ENCODE data around the gene CENPO. TPM values are rescaled to one million over a fixed set of nuclear protein-coding genes. Genes with fewer than 3 reads are reported as not detected.

CENPO gene
- total RNA-seq, 1 experiment from 2014 or later = 39.3 TPM

DNA sequence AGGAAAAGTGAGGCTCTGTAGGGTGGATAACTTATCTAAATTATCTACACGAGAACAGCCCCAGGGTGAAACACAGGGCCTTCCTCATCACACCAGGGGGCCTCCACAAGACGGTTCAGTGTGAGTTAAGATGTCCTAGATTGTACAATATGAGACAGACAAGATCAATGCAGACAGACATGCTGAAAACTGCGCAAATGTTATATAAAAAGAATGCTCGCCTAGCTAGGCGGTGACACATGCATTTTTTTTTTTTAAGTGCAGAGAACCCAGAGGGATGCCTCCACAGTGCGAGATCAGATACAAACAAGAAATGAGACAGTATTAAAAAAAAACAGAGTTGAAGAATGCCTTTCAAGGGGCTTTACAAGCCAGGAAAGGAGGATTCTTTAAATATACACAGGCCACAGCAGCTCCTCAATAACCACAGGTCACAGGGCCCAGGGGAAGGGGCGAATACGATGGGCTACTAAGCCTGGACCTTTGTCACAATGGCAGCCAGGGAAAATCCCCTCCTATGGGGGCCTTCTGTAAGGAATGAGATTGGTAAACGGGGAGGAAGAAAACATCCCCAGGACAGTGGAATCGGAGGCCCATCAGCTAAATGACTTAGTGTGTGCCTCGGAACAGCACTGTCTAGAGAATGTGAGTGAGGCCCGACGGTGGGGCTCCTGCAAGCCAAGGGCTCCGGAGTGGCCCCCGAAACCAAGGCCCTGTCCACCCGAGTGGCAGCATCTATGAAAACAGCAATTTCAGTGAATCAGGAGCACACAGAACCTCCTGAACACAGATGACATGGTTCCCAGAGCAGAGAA lies 77.9 kb downstream of the CENPO start:
- no peak for DNase-seq (ENCODE audit: low read depth, low spot score)
- CTCF ChIA-PET = no interaction called here
- Histone ChIP-seq H3K27me3 (ENCODE audit: control insufficient read depth, insufficient read depth, low read length) (no peaks in the 10 kb centered on the region), H3K4me3 (ENCODE audit: low read depth in 2 of 2, low read length in 2 of 2) (no peak overlapping the region), H3K4me1 (ENCODE audit: control insufficient read depth, insufficient read depth, low read length) (no peaks in the 10 kb centered on the region), H3K36me3 (ENCODE audit: control insufficient read depth, insufficient read depth, low read length) (no peaks in the 10 kb centered on the region), H3K9me3 (ENCODE audit: control insufficient read depth, insufficient read depth, low read depth, low read length) (no peaks in the 10 kb centered on the region), H3K27ac (ENCODE audit: low read length) (no peak overlapping the region)
- intact Hi-C loops (cut with micrococcal nuclease; ENCODE audit: unreplicated experiment) = no loop called here
- no peak for ATAC-seq
- TF ChIP-seq TCF7L2 (IDR thresholded peaks at IDR 0.05; ENCODE audit: low read depth, low read length) (no peak), POLR2AphosphoS5 (IDR thresholded peaks at IDR 0.05; ENCODE audit: low read depth, low read length) (no peak), SIN3A (IDR thresholded peaks at IDR 0.05; ENCODE audit: borderline replicate concordance, insufficient read depth, low read depth, low read length) (no peak)
- TF ChIP-seq, protein P1, sequence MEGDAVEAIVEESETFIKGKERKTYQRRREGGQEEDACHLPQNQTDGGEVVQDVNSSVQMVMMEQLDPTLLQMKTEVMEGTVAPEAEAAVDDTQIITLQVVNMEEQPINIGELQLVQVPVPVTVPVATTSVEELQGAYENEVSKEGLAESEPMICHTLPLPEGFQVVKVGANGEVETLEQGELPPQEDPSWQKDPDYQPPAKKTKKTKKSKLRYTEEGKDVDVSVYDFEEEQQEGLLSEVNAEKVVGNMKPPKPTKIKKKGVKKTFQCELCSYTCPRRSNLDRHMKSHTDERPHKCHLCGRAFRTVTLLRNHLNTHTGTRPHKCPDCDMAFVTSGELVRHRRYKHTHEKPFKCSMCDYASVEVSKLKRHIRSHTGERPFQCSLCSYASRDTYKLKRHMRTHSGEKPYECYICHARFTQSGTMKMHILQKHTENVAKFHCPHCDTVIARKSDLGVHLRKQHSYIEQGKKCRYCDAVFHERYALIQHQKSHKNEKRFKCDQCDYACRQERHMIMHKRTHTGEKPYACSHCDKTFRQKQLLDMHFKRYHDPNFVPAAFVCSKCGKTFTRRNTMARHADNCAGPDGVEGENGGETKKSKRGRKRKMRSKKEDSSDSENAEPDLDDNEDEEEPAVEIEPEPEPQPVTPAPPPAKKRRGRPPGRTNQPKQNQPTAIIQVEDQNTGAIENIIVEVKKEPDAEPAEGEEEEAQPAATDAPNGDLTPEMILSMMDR (IDR thresholded peaks at IDR 0.05) = no peak
- TF ChIP-seq, protein P2, sequence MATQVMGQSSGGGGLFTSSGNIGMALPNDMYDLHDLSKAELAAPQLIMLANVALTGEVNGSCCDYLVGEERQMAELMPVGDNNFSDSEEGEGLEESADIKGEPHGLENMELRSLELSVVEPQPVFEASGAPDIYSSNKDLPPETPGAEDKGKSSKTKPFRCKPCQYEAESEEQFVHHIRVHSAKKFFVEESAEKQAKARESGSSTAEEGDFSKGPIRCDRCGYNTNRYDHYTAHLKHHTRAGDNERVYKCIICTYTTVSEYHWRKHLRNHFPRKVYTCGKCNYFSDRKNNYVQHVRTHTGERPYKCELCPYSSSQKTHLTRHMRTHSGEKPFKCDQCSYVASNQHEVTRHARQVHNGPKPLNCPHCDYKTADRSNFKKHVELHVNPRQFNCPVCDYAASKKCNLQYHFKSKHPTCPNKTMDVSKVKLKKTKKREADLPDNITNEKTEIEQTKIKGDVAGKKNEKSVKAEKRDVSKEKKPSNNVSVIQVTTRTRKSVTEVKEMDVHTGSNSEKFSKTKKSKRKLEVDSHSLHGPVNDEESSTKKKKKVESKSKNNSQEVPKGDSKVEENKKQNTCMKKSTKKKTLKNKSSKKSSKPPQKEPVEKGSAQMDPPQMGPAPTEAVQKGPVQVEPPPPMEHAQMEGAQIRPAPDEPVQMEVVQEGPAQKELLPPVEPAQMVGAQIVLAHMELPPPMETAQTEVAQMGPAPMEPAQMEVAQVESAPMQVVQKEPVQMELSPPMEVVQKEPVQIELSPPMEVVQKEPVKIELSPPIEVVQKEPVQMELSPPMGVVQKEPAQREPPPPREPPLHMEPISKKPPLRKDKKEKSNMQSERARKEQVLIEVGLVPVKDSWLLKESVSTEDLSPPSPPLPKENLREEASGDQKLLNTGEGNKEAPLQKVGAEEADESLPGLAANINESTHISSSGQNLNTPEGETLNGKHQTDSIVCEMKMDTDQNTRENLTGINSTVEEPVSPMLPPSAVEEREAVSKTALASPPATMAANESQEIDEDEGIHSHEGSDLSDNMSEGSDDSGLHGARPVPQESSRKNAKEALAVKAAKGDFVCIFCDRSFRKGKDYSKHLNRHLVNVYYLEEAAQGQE (IDR thresholded peaks at IDR 0.05; ENCODE audit: insufficient read depth in 1 of 2, low read depth in 2 of 2, low read length in 1 of 2) = no peak
- POLR2A ChIA-PET = no interaction called here
- no TSS peak for BruUV-seq (replicated peaks)
- in situ Hi-C loops (cut with HindIII; ENCODE audit: low pct_unique_long_range_greater_than_20kb, low sequenced_read_pairs) = no loop called here

GRCh38 chr2:24871852-24872333 lies 78.7 kb downstream of the CENPO start:
- H3K27ac ChIP-seq (ENCODE audit: low read length) = no peak overlapping the region
- in situ Hi-C loops (cut with HindIII; ENCODE audit: low pct_unique_long_range_greater_than_20kb, low sequenced_read_pairs) = no loop called here
- no peaks in the 10 kb centered on the region for H3K36me3 ChIP-seq (ENCODE audit: control insufficient read depth, insufficient read depth, low read length)
- TF ChIP-seq, protein P1 (IDR thresholded peaks at IDR 0.05) = no peak
- TF ChIP-seq TCF7L2 (IDR thresholded peaks at IDR 0.05; ENCODE audit: low read depth, low read length) (no peak), SIN3A (IDR thresholded peaks at IDR 0.05; ENCODE audit: borderline replicate concordance, insufficient read depth, low read depth, low read length) (no peak), POLR2AphosphoS5 (IDR thresholded peaks at IDR 0.05; ENCODE audit: low read depth, low read length) (no peak)
- TF ChIP-seq, protein P2 (IDR thresholded peaks at IDR 0.05; ENCODE audit: insufficient read depth in 1 of 2, low read depth in 2 of 2, low read length in 1 of 2) = no peak
- ATAC-seq (no peak), DNase-seq (ENCODE audit: low read depth, low spot score) (no peak)
- intact Hi-C loops (cut with micrococcal nuclease; ENCODE audit: unreplicated experiment) = no loop called here
- ChIA-PET POLR2A (no interaction called here), CTCF (no interaction called here)
- H3K27me3 ChIP-seq (ENCODE audit: control insufficient read depth, insufficient read depth, low read length) = no peaks in the 10 kb centered on the region
- H3K9me3 ChIP-seq (ENCODE audit: control insufficient read depth, insufficient read depth, low read depth, low read length) = no peaks in the 10 kb centered on the region
- no TSS peak for BruUV-seq (replicated peaks)
- no peaks in the 10 kb centered on the region for H3K4me1 ChIP-seq (ENCODE audit: control insufficient read depth, insufficient read depth, low read length)
- no peak overlapping the region for H3K4me3 ChIP-seq (ENCODE audit: low read depth in 2 of 2, low read length in 2 of 2)
